HG02870 (cell line): ENCODE data around the gene NINJ1.

Source experiments
- ATAC-seq: cut with Tn5 transposase; IDR thresholded peaks from one replicate; pipeline ENCODE4 v1.9.1; 2021; ENCODE audit warnings: mild to moderate bottlenecking, moderate library complexity; ENCODE audit not compliant: unreplicated experiment

NINJ1 gene

GRCh38 chr9:93134015-93134739, at the start of gene NINJ1:
TSS of gene NINJ1 (minus strand) at chr9:93134251. CDS start at chr9:93134217, 34 bp downstream.
- ATAC-seq = peak; percentile 73

DNA sequence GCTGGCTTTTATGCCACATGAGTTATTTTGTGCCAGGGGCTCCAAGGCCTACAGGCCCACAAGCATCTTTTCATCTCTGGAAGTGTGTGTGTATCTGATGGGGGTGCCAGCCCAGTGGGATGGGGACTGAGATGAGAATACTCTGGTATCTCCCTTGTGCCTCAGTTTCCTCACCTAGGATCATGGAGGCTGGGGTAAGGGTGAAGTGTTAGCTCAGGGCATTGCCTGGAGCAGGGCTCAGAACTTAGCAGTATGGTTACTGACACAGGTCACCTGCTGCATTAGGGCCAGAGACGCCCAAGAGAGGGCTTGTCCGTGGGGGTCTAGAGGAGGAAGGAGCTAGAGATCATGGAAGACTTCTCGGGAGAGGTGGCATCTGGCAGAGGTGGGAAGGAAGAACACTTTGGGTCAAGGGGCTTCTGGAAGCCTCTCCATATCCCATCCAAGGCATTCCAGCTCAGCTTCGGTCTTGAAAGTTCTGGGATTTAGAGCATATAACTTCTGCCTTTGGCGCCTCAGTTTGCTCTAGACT, 49.1 kb upstream of the NINJ1 start:
- ATAC-seq = no peak

DNA sequence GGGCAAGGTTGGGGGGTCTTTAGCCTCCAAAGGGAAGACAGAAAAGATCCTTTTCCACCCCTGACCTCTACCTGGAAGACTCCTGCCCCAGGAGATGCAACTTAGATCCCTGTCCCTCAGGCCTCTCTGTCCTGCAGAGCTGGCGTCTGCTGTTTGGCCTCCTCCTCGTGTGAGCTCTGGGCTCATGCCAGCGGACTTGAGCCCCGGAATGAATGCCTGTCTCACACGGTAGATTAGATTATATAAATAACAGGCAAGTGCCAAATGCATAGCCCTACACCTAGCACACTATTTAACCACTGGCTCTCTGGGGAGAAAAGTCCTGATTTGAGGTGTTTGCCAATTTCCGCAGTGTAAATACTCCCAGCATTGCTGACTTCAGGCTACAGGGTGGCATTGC, 48.5 kb upstream of the NINJ1 start:
- no peak for ATAC-seq

- ATAC-seq = no peak
Measured at GRCh38 chr9:93181672-93182435, 47.8 kb upstream of the NINJ1 start.

DNA sequence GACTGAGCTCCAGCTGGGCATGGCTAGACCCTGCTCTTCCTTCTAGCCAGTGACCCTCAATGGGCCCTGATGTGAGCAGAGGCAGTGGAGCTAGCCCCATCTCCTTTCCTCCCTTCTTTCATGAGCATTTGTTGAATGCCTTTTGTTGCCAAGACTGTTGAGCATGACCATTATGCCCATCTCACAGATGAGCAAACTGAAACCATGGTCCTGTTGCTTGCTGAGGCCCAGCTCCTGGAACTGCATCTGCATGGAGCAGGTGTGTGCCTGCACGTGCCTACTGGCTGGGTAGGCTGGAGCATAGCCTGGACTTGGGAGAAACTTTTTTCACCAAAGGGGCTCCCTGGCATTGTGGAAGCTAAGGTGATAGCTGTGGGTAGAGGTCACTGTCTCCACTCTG, 46.9 kb upstream of the NINJ1 start:
- no peak for ATAC-seq

DNA sequence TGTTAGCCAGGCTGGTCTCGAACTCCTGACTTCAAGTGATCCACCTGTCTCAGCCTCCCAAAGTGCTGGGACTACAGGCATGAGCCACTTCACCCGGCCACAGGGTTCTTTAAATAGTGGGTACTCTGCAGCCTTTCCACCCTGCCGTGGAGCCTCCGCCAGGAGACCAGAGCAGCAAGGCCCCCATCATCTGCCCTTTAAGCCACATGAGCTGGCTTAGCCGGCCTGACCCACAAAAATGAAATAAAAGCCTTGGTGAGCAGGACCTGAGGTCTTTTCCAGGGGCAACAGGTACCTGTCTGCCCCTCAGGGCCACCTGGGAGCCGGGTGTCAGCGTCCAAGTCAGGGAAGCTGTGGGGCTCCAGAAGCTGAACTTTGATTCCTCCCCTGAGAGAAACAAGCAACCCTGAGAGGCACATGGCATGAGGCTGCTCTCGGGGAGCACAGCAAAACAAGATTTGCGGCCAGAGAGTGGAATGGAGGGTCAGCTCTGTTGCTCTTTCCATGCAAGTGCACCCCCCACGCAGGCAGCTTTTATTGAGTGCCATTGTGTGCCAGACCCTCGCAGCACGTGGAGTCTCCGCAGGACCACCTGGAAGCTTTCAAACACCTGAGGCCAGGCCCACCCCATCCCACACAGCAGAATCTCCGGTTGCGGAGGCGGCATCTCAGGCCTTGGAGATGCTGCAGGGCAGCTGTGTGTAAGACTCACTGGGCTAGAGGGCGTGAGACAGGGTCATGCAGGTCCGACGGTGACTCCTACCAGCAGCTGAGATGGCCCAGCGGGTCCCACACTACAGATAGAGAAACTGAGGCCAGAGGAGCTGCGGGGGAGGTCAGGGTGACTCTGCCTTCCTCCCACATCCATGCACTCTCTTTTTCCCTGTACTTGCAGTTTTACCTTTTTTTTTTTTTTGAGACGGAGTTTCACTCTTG, 45.1 kb upstream of the NINJ1 start:
- ATAC-seq = no peak

- ATAC-seq = no peak
Measured at GRCh38 chr9:93177676-93178075, 43.6 kb upstream of the NINJ1 start.

DNA sequence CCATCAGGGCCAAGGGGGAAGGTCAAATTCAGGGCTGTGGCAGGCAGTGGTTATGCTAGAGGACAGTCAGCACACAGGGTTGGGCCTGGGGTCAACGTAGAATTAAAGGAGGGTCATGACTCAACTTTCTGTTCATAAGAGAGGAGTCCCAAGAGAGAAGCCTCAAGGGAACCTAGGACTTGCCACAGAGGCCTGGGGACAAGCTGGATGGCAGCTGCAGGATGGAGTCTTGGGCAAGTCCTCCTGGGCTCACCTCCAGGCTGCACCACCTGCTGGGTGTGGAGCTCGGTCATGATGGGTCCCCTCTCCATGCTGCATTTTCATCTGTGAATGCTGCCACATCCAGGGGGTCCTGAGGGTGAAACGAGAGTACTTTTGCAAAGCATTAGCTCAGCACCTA, 40.9 kb upstream of the NINJ1 start:
- ATAC-seq = no peak

DNA sequence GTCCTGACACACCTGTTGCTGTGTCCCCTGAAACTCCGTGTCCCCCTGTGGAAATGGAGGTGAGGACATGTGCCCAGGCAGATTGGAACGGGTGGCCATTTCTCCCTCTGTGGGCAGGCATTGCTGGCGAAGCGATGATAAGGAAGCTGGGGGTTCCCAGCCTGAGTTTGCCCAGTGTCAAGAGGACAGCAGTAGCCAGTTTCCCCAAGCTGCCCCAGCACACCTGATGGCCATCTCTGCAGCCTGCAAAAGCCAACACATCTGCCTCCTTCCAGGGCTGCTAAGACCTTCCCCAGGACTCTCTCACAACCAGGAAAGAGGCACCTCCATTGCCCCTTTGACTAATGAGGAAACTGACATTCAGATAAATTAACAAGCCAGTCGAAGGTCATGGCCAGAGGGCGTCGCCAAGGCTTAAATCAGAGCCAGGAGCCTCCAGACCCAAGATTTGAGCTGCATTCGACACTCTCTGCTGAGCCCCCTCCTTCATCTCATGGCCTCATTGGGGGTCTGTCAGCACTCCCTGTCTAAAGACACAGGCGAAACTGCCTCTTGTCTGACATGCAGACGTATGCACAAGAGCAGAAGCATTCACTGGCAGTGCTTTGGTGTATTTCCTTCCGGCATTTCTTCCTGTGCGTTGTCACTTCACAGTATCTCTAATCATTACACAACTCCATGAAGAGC, 39.5 kb upstream of the NINJ1 start:
- no peak for ATAC-seq

- ATAC-seq = no peak
Measured at GRCh38 chr9:93172666-93173364, 38.8 kb upstream of the NINJ1 start.

DNA sequence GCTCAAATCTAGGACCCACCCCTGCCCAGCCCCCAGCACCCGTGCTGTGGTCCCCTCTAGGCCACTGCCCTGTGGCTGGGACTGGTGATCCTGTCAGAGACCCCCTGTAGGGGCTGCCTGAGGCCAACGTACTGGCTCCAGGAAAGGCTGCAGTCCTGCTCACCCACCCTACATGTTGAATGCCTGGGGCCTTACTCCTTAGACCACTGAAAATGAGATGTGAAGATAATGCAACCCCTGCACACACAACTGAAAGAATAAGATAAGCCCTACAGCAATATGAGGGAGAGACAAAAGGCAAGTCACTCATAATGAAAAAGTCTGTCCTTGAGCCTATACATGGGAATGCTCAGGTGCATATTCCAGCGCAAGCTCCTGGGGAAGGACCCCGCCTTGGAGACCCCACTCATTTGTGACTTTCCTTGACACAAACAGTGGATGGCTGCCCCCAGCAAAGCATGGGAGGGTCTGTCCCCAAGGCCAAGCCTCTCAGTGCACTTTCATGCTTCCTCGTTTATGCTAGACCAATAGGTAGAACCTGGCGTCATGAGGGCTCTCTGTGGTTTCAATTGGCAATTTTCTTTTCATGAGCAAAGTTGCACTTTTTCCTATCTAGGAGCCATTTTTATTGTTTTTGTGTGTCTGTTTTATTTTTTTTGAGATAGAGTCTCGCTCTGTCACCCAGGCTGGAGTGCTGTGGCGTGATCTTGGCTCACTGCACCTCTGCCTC, 37.4 kb upstream of the NINJ1 start:
- ATAC-seq = no peak

DNA sequence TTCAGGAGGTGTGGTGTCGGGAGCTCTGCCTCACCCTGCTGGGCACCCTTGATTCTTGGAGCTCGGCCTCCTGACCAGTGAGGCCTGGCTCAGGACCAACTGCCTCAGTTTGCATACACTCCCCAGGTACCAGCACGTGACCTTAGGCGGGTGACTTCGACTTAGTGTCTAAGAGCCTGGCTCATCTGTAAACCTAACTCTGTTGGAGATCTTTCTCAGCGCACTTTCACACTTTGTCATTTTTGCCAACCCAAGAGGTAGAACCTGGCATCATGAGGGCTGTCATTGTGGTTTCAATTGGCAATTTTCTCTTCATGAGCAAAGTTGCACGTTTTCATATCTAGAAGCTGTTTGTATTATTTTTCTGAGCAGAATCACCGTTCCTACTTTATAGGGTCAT, 36.5 kb upstream of the NINJ1 start:
- ATAC-seq = no peak

- no peak for ATAC-seq
Measured at GRCh38 chr9:93169444-93169843, 35.4 kb upstream of the NINJ1 start.

DNA sequence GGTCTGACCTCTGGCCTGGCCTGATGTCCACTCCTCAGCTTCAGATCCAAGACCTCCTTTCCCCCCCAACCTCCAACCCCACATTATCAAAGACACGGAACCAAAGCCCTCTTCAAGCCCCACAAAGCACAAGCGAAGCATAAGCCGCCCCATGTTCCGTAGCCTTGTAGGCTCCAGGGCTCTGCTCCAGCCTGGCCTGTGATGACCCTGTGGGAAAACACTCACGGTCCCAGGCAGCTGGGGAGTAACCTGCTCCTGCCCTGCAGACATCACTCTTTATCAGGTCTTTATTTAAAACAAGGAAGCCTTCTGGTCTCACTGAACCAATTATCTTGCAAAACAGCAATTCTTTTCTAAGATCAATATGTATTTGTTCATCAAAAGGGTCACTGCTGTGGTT, 34.5 kb upstream of the NINJ1 start:
- no peak for ATAC-seq

GRCh38 chr9:93167838-93168237, 33.8 kb upstream of the NINJ1 start:
- ATAC-seq = no peak

DNA sequence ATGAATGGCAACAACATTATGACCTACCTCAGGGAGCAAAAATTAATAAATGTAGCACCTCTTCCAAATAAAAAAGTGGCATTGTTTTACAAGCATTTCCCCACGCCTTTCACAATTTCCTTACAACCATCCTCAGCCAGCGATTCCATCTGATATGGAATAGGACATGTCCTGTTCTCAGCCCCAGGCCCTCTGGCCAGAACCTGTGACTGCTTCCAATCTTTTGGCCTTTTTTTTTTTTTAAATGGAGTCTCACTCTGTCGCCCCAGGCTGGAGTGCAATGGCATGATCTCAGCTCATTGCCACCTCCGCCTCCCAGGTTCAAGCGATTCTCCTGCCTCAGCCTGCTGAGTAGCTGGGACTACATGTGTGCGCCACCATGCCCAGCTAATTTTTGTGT, 33.1 kb upstream of the NINJ1 start:
- ATAC-seq = no peak

DNA sequence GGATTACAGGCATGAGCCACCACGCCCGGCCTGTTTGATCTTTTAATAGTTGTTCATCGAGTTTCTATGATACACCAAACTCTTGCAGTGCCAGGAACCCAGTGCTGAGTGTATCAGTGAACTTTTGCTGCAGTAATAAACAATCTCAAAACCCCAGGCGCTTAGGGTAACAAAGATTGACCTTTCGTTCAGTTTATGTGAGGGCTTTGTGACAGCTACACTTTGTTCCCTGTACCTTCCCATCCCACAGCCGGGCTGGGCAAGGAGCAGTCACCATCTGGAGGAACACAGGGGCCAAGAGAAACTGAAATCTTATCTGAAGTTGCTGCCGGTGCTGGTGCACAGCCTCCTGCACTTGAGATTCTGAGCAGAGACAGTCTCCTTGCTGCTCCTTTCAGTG, 32.6 kb upstream of the NINJ1 start:
- no peak for ATAC-seq

- ATAC-seq = no peak
Measured at GRCh38 chr9:93164085-93164484, 30.0 kb upstream of the NINJ1 start.
